HL-60 (cell line): ENCODE measurements around the gene KCND2.

Experiments
- DNase-seq, 2 experiments: peaks; one replicate each; pipeline ENCODE4 v3.0.0-alpha.2; 2010 to 2020; ENCODE audit warnings: low read depth in 1 of 2, low spot score in 1 of 2
- H3K27ac ChIP-seq: fragments of 250-450 bp; sonication (Bioruptor Pico); replicated peaks from 2 replicates; pipeline ENCODE4 v1.5.1; 2020; ENCODE audit warnings: mild to moderate bottlenecking, moderate library complexity
- H3K27me3 ChIP-seq: fragments of 250-450 bp; sonication (Bioruptor Pico); 2 replicates; pipeline ENCODE4 v1.5.1; 2021; ENCODE audit warnings: mild to moderate bottlenecking, moderate library complexity; ENCODE audit not compliant: insufficient read depth, poor library complexity, severe bottlenecking
- H3K4me3 ChIP-seq: replicated peaks from 2 replicates; pipeline ENCODE4 v1.5.1; 2011; ENCODE audit warnings: mild to moderate bottlenecking, control low read depth, low read length; ENCODE audit not compliant: insufficient read depth
- GABPA ChIP-seq: IDR thresholded peaks from 2 replicates; pipeline ENCODE4 v1.6.1; 2012; ENCODE audit warnings: low read depth
- POLR2AphosphoS5 ChIP-seq: IDR thresholded peaks from 2 replicates; pipeline ENCODE4 v1.6.1; 2012; ENCODE audit warnings: low read depth
- SPI1 ChIP-seq: IDR thresholded peaks from 2 replicates; pipeline ENCODE4 v1.6.1; 2012; ENCODE audit warnings: low read depth, mild to moderate bottlenecking, borderline replicate concordance
- TF ChIP-seq, protein P1 (sequence below): IDR thresholded peaks from 2 replicates; pipeline ENCODE4 v1.6.1; 2012; ENCODE audit warnings: low read depth; ENCODE audit not compliant: insufficient replicate concordance
- TF ChIP-seq, protein P2 (sequence below): IDR thresholded peaks from one replicate; pipeline ENCODE4 v1.5.1; 2011; ENCODE audit warnings: low read length, control low read depth, inconsistent platforms; ENCODE audit not compliant: insufficient read depth

Gene KCND2

DNA sequence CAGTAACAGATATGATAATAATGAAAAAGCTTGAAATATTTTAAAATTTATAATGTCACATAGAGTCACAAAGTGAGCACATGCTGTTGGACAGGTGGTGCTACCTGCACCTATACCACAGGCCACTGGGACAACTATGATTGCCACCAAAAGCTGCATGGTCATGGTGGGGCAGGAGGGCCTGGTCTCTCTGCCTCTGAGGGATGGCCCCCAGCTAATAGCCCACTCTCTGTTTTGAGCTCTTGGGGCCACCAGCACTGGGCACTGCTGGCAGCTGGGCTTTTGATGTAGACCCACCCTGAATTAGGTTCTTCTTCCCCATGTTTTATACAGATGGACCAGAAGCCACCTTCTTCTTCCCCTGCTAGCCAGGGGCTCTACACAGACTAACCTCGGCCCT lies 265.4 kb downstream of the KCND2 start:
- TF ChIP-seq SPI1 (no peak), POLR2AphosphoS5 (no peak), GABPA (no peak)
- TF ChIP-seq, protein P1, sequence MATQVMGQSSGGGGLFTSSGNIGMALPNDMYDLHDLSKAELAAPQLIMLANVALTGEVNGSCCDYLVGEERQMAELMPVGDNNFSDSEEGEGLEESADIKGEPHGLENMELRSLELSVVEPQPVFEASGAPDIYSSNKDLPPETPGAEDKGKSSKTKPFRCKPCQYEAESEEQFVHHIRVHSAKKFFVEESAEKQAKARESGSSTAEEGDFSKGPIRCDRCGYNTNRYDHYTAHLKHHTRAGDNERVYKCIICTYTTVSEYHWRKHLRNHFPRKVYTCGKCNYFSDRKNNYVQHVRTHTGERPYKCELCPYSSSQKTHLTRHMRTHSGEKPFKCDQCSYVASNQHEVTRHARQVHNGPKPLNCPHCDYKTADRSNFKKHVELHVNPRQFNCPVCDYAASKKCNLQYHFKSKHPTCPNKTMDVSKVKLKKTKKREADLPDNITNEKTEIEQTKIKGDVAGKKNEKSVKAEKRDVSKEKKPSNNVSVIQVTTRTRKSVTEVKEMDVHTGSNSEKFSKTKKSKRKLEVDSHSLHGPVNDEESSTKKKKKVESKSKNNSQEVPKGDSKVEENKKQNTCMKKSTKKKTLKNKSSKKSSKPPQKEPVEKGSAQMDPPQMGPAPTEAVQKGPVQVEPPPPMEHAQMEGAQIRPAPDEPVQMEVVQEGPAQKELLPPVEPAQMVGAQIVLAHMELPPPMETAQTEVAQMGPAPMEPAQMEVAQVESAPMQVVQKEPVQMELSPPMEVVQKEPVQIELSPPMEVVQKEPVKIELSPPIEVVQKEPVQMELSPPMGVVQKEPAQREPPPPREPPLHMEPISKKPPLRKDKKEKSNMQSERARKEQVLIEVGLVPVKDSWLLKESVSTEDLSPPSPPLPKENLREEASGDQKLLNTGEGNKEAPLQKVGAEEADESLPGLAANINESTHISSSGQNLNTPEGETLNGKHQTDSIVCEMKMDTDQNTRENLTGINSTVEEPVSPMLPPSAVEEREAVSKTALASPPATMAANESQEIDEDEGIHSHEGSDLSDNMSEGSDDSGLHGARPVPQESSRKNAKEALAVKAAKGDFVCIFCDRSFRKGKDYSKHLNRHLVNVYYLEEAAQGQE: no peak
- TF ChIP-seq, protein P2, sequence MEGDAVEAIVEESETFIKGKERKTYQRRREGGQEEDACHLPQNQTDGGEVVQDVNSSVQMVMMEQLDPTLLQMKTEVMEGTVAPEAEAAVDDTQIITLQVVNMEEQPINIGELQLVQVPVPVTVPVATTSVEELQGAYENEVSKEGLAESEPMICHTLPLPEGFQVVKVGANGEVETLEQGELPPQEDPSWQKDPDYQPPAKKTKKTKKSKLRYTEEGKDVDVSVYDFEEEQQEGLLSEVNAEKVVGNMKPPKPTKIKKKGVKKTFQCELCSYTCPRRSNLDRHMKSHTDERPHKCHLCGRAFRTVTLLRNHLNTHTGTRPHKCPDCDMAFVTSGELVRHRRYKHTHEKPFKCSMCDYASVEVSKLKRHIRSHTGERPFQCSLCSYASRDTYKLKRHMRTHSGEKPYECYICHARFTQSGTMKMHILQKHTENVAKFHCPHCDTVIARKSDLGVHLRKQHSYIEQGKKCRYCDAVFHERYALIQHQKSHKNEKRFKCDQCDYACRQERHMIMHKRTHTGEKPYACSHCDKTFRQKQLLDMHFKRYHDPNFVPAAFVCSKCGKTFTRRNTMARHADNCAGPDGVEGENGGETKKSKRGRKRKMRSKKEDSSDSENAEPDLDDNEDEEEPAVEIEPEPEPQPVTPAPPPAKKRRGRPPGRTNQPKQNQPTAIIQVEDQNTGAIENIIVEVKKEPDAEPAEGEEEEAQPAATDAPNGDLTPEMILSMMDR: no peak
- DNase-seq: no peak
- Histone ChIP-seq H3K4me3 (no peak overlapping the region), H3K27me3 (no peaks in the 10 kb centered on the region), H3K27ac (no peak overlapping the region)

DNA sequence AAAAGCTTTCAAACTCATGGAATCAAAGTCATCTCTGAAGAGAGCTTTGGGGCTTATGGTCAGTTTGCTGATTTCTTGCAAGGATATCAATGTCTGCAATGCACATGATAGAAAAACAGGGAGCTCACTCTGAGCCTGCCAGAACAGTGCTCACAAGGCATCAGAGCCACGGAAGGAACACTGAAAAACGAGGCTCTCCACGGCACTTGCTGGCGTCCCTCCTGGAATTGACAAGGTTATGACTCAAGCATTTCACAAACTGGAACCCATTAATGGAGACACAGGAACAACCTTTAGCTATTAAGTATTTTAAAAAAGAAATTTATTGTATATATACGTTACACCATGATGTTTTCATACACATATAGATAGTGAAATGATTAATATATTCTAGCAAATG lies 266.3 kb downstream of the KCND2 start:
- Histone ChIP-seq H3K4me3 (no peak overlapping the region), H3K27me3 (no peaks in the 10 kb centered on the region), H3K27ac (no peak overlapping the region)
- TF ChIP-seq SPI1: no peak
- TF ChIP-seq, protein P2: no peak
- TF ChIP-seq, protein P1: no peak
- TF ChIP-seq GABPA: no peak
- TF ChIP-seq POLR2AphosphoS5: no peak
- DNase-seq: no peak

DNA sequence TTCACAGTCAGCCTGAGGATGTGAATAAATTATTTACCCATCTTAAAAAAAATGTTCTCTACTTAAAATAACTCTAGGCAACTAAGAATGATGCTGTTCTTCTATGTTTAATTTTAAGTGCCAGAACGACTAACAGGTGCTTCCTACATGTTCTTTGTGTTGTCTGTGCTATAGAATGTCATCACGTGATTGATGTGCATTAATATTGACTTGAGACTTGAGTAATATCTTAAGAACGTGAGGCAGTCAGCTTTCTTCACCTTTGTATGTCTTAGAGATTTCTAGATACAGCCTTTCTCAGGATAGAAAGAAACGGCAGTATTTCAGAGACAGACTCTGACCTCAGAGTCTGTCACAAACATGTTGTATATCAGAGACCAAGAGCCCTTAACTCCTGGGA lies 274.6 kb downstream of the KCND2 start:
- Histone ChIP-seq H3K4me3 (no peak overlapping the region), H3K27ac (no peak overlapping the region), H3K27me3 (no peaks in the 10 kb centered on the region)
- DNase-seq: no peak
- TF ChIP-seq GABPA (no peak), SPI1 (no peak), POLR2AphosphoS5 (no peak)
- TF ChIP-seq, protein P2: no peak
- TF ChIP-seq, protein P1: no peak
